OCI-LY7 (cell line): ENCODE data around the gene CDK14. TPM values are rescaled to one million over a fixed set of nuclear protein-coding genes. Genes with fewer than 3 reads are reported as not detected.

ENCODE experiments used
- BruUV-seq: library from RNA; stranded (reverse); fragments of 400-500 nt; replicated peaks from 2 replicates; lab custom pipeline; 2021; lab: Mats Ljungman, UMichigan
- CTCF ChIA-PET: fragments of 300-600 bp; sonication (Branson Sonifier 250); formaldehyde crosslinking; loops from one replicate; lab custom pipeline; 2022; ENCODE audit warnings: antibody characterized with exemption; ENCODE audit not compliant: unreplicated experiment; lab: Charles Lee
- POLR2A ChIA-PET: fragments of 300-600 bp; sonication (Branson Sonifier 250); formaldehyde crosslinking; loops from one replicate; lab custom pipeline; 2022; ENCODE audit warnings: antibody characterized with exemption; lab: Charles Lee
- DNase-seq: peaks from one replicate; pipeline ENCODE4 v3.0.0-alpha.2; 2015; ENCODE audit warnings: low spot score
- H2AFZ ChIP-seq: fragments of 200-600 bp; sonication (generic), shearing (Covaris generic); 2 replicates; pipeline ENCODE4 v1.6.1; 2014; ENCODE audit warnings: mild to moderate bottlenecking, antibody characterized with exemption, low read length, moderate library complexity
- H3K27ac ChIP-seq: fragments of 200-600 bp; sonication (generic); 2 replicates; pipeline ENCODE4 v1.5.1; 2014; ENCODE audit warnings: mixed run types, low read depth, mild to moderate bottlenecking, moderate library complexity, low read length, inconsistent platforms; ENCODE audit not compliant: poor library complexity, severe bottlenecking
- H3K36me3 ChIP-seq: fragments of 200-600 bp; sonication (generic); 2 replicates; pipeline ENCODE4 v1.6.1; 2014; ENCODE audit warnings: mild to moderate bottlenecking, antibody characterized with exemption, low read length, moderate library complexity, mixed read lengths; ENCODE audit not compliant: insufficient read depth
- H3K4me1 ChIP-seq: fragments of 200-600 bp; sonication (generic); 2 replicates; pipeline ENCODE4 v1.5.1; 2014; ENCODE audit warnings: mild to moderate bottlenecking, low read length; ENCODE audit not compliant: insufficient read depth, poor library complexity, severe bottlenecking
- H3K4me2 ChIP-seq: fragments of 200-600 bp; sonication (generic); 2 replicates; pipeline ENCODE4 v1.6.1; 2014; ENCODE audit warnings: mild to moderate bottlenecking, low read length
- H3K4me3 ChIP-seq: fragments of 200-600 bp; sonication (generic); 2 replicates; pipeline ENCODE4 v1.5.1; 2014; ENCODE audit warnings: mild to moderate bottlenecking, low read depth, low read length; ENCODE audit not compliant: poor library complexity, severe bottlenecking
- H3K79me2 ChIP-seq: fragments of 200-600 bp; sonication (generic); 2 replicates; pipeline ENCODE4 v1.6.1; 2016; ENCODE audit warnings: low read depth, mild to moderate bottlenecking, low read length, moderate library complexity, mixed read lengths; ENCODE audit not compliant: insufficient read depth
- H3K9me2 ChIP-seq: fragments of 200-600 bp; sonication (generic); 2 replicates; pipeline ENCODE4 v1.6.1; 2016; ENCODE audit warnings: mild to moderate bottlenecking, low read length, mixed read lengths; ENCODE audit not compliant: insufficient read depth
- H3K9me3 ChIP-seq: fragments of 200-600 bp; sonication (generic); 2 replicates; pipeline ENCODE4 v1.6.1; 2014; ENCODE audit warnings: mild to moderate bottlenecking, mixed run types, low read length, mixed read lengths
- H4K20me1 ChIP-seq: fragments of 200-600 bp; sonication (generic); 2 replicates; pipeline ENCODE4 v1.6.1; 2014; ENCODE audit warnings: mild to moderate bottlenecking, antibody characterized with exemption, low read length, moderate library complexity, mixed read lengths; ENCODE audit not compliant: insufficient read depth
- CTCF ChIP-seq: fragments of 200-600 bp; sonication (generic); conservative IDR thresholded peaks from 2 replicates; pipeline ENCODE4 v1.5.1; 2014; ENCODE audit warnings: mild to moderate bottlenecking, antibody characterized with exemption, low read length, moderate library complexity, mixed read lengths
- EZH2phosphoT487 ChIP-seq: fragments of 200-600 bp; sonication (generic); IDR thresholded peaks from 2 replicates; pipeline ENCODE4 v1.6.1; 2018; ENCODE audit warnings: low read depth, borderline replicate concordance, mild to moderate bottlenecking, mixed run types, antibody characterized with exemption, low read length, moderate library complexity, mixed read lengths
- intact Hi-C: fragments of 100-400 bp; cut with micrococcal nuclease; formaldehyde crosslinking; loops from one replicate; pipeline ENCODE4 v1.10.0; 2022; ENCODE audit not compliant: unreplicated experiment
- total RNA-seq, 2 experiments: library from RNA; depleted of rRNA in 1 of 2; stranded (reverse); fragments of >200 nt in 1 of 2; shearing (Covaris generic) in 1 of 2; gene quantifications; 2 replicates each; pipeline ENCODE4 v1.2.3, GENCODE V29; 2014 to 2022

The CDK14 gene
- total RNA-seq, 2 experiments from 2014 or later = 90.7 to 111 TPM

GRCh38 chr7:90850066-90850465 lies 253.9 kb downstream of the CDK14 start:
- Histone ChIP-seq H3K9me3 (no peaks in the 10 kb centered on the region), H3K36me3 (peaks cover 21% of the 10 kb centered on the region), H2AFZ (no peak overlapping the region), H4K20me1 (no peaks in the 10 kb centered on the region), H3K4me3 (no peak overlapping the region), H3K79me2 (no peaks in the 10 kb centered on the region), H3K9me2 (no peaks in the 10 kb centered on the region), H3K4me2 (no peak overlapping the region), H3K27ac (no peak overlapping the region), H3K4me1 (no peaks in the 10 kb centered on the region)
- ChIA-PET CTCF (no interaction called here), POLR2A (no interaction called here)
- intact Hi-C loops = no loop called here
- no peak for TF ChIP-seq CTCF
- TF ChIP-seq EZH2phosphoT487 = no peak
- no peak for DNase-seq
- no TSS peak for BruUV-seq

GRCh38 chr7:90850471-90850870 lies 254.3 kb downstream of the CDK14 start:
- no TSS peak for BruUV-seq
- Histone ChIP-seq H3K79me2 (no peaks in the 10 kb centered on the region), H3K27ac (no peak overlapping the region), H3K4me3 (no peak overlapping the region), H3K9me3 (no peaks in the 10 kb centered on the region), H3K9me2 (no peaks in the 10 kb centered on the region), H4K20me1 (no peaks in the 10 kb centered on the region), H3K36me3 (peaks cover 21% of the 10 kb centered on the region), H3K4me2 (no peak overlapping the region), H2AFZ (no peak overlapping the region), H3K4me1 (no peaks in the 10 kb centered on the region)
- intact Hi-C loops = no loop called here
- TF ChIP-seq CTCF (no peak), EZH2phosphoT487 (no peak)
- ChIA-PET CTCF (no interaction called here), POLR2A (interaction anchor here (0.5 to 0.6 kb wide), 2 partner anchors 75 to 121 kb away, joined by 3 to 4 read pairs; no protein-coding TSS in a partner anchor)
- no peak for DNase-seq

- Histone ChIP-seq H3K9me3 (no peaks in the 10 kb centered on the region), H3K27ac (no peak overlapping the region), H3K4me1 (no peaks in the 10 kb centered on the region), H3K4me3 (no peak overlapping the region), H3K9me2 (no peaks in the 10 kb centered on the region), H4K20me1 (no peaks in the 10 kb centered on the region), H2AFZ (no peak overlapping the region), H3K36me3 (peaks cover 15% of the 10 kb centered on the region), H3K4me2 (no peak overlapping the region), H3K79me2 (no peaks in the 10 kb centered on the region)
- BruUV-seq = no TSS peak
- ChIA-PET POLR2A (interaction anchor here (1.0 to 1.7 kb wide), 6 partner anchors 10 to 29 kb away, joined by 3 to 5 read pairs (median 3); no protein-coding TSS in a partner anchor), CTCF (interaction anchor here (0.6 kb wide), 1 partner anchor 24 kb away, joined by 18 read pairs; no protein-coding TSS in a partner anchor)
- TF ChIP-seq CTCF (no peak), EZH2phosphoT487 (no peak)
- no peak for DNase-seq
- intact Hi-C loops = no loop called here
Measured at GRCh38 chr7:90853205-90853604, 257.1 kb downstream of the CDK14 start.
